CD4-positive, alpha-beta T cell treated with Interleukin-2 at 100 ng/mL for 4 hours (primary cell): Measurements from ENCODE around the gene DEPDC5.

ENCODE experiments used
- DNase-seq: peaks from one replicate; pipeline ENCODE4 v3.0.0-alpha.2; 2020; ENCODE audit warnings: low spot score

Gene DEPDC5

GRCh38 chr22:31925056-31925455, 171.2 kb downstream of the DEPDC5 start:
- DNase-seq: no peak

DNA sequence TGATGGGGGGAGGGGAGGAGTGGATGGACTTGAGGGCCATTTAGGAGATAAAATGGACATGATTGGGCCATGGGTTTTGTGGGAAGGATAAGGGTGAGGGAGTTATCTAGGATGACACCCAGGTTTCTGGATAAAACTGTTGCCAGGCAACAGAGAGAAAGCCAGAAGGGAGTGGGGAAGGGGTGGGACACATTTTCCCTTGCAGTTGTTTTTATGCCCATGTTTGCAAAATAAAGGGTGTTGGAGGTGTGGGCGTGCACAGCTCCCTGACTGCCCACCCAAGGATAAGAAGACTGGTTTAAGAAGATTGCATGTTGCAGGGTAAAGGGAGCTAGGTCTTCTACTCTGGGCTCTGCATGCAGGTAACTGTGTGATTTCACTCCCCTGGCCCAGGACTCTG, 172.2 kb downstream of the DEPDC5 start:
- no peak for DNase-seq

DNA sequence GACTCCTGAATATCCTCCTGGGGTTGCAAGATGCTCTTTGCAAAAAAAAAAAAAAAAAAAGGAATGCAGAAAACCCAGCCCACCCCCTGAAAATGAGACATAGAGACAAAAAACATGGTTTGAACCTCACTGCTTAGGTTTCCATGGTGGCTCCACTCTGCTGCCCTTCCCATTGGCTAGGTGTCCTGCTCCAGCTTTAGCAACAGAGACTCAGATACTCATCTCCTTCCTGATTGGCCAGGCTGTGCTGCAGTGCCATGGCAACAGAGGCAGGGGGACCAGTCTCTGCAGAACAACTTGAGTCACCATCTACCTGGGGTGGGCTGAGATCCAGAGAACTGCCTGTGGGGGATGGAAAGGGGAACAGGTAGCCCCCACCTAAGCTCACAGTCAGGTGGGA, 173.2 kb downstream of the DEPDC5 start:
- no peak for DNase-seq

DNA sequence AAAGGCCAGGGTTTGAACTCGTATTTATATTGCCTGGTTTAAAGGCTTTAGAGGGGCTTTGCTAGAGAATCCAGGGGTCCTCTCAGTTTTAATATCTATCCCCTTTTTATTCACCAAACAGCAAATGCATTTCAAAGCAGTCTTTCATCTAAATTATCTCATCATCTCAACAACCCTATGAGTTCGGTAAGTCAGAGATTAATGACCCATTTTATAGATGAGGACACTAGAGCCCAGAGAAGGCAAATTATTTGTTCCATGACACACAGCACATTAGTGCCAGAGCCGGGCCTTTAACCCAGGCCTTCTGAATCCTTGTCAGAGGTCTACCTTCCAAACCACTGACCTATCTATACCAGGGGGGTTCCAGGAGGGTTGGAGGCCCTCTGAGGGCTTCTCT, 173.7 kb downstream of the DEPDC5 start:
- no peak for DNase-seq

- DNase-seq: no peak
Measured at GRCh38 chr22:31929167-31929930, 175.5 kb downstream of the DEPDC5 start.

- DNase-seq: no peak
Measured at GRCh38 chr22:31932863-31933262, 179.0 kb downstream of the DEPDC5 start.

DNA sequence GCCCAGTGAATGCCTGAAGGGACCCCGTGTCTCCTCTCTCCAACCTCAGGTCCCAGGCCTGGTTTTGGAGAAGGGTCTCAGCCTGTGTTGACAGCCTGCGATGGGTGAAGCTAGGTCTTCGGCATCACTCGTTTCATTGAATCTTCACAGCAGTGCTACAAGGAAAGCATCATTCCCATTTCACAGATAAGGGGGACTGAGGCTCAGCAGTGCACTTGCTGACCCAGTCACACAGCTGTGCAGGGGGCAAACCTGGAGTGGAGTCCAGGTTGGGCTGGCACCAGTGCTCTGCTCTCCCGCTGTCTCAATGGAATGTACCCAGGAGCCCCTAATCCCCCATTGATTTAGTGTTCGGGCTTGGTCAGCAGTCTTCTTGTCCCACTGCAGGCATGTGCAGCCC, 179.6 kb downstream of the DEPDC5 start:
- no peak for DNase-seq

- no peak for DNase-seq
Measured at GRCh38 chr22:31933816-31934482, 180.1 kb downstream of the DEPDC5 start.

DNA sequence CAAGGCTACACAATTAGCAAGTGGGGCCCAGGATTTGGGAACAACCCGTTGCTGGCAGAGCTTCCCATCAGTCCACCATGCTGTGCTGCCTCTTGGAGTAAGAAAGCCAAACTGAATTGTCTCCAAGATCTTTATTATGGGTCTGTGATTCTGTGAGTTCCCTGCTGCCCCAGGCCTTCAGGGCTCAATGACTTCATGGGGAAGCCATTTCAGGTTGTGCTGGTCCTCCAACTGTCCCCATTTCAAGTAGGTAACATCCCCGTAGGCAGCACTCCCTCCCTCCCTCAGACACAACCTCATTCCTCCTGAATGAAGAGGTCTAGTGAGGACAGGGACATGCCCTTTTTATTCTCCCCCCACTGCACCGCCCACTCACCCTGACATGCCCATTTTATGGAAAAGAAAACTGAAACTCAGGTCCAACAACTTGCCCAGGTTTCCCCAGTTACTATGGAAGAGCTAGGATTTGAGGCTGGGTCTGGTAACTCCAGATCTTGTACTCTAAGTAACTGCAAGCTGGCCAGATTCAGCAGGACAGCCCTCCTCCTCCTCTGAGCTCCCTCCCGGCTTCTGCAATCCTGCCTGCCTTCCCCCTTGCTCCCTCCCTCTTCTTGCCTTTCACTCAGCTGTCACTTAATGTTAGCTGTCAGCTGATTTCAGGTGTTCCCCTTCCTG, 182.3 kb downstream of the DEPDC5 start:
- DNase-seq: no peak

DNA sequence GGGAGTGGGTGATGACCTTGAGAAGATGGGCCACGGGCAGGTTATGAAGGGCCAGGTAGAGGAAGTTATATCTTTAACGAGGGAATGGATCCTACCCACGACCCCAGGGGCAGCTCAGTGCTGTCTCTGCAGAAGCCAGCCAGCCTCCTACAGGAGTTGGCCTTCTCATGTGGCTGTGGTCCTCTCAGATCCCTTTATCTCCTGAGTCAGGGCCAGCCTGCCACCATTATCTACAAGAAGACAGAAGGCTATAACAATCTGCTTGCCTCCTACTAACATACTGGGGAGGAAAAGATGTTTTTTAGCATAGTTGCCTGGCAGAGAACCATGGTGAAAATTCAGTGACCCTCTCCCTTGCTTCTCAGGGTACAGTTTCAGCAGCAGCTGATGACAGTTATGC, 183.5 kb downstream of the DEPDC5 start:
- no peak for DNase-seq

DNA sequence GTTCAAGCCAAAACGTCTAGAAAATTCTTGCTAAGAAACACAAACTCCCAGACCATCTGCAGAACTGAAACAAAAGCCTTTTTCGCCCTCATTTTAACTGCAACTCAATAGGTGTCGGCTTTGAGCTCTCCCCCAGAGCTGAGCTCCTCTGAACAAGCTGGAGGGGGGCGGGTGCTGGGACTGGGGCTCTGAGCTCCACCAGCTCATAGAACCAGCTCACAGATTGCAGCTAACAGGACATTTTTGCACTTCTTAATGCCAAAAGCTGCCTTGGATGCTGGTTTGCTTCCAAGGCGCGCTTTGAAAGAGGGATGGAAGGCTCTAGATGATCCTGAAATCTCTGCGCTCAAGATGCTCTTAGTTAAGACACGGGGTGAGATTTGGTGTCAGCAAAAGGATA, 184.5 kb downstream of the DEPDC5 start:
- no peak for DNase-seq

- no peak for DNase-seq
Measured at GRCh38 chr22:31940506-31940905, 186.7 kb downstream of the DEPDC5 start.

DNA sequence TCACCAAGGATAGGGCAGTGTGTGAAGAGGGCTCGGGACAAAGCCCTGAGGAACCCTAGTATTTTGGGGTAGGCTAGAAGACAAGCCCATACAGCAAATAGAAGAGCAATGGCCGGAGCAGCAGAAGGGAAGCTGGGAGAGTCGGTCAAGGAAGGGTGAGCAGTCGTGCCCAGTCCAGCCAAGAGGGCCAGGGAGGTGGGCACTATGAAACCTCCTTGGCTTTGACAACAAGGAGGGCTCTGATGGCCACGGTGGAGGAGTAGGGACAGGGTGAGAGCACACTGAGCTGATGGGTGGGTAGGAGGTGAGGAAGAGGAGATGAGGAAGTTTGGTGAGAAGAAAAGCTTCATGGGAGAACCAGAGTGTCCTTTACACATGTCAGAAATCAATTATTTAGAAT, 188.3 kb downstream of the DEPDC5 start:
- DNase-seq: no peak

DNA sequence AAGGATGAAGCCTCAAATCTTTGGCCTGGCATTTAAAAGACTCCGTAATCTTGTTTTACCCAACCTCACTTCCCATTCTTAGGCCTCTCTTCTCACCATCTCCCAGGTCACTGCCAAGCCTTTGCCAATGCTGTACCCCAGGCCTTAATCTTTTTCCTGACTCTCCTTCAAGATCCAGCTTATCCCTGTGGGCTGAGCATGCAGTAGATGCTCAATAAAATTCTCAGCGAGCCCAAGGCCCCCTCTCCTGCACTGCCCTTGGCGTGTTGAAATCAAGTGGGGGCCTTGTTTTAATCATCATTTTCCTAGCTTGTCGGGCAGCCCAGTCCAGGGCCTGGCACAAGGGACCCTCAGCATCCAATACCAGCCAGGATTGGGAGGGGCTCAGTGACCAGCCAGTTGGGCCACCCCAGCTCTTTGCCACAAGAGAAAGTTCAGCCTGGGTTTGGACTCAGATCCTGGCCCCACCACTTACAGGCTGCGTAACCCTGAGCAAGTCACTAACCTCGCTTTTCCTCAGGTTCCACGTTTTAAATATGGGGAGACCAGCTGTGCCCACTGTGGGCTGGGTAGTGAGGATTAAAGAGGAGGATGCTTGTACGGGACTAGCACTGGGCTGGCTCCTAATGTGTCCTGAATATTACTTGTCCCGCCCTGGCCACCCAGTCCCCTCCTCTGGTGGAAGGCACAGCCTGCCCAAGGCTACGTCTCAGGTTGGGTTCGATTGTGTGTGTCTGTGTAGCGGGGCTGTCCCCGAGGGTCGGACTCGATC, 189.6 kb downstream of the DEPDC5 start:
- DNase-seq: no peak

- peak; percentile 93 for DNase-seq
Measured at GRCh38 chr22:31943978-31944699, 190.3 kb downstream of the DEPDC5 start, which contains the start of gene YWHAH. Gene YWHAH (plus strand): TSS chr22:31944535. CDS start chr22:31944734, 199 bp downstream.

GRCh38 chr22:31944700-31945442, 191.1 kb downstream of the DEPDC5 start:
- peak; percentile 21 for DNase-seq

- peak; percentile 24 for DNase-seq
Measured at GRCh38 chr22:31945443-31945855, 191.6 kb downstream of the DEPDC5 start.

DNA sequence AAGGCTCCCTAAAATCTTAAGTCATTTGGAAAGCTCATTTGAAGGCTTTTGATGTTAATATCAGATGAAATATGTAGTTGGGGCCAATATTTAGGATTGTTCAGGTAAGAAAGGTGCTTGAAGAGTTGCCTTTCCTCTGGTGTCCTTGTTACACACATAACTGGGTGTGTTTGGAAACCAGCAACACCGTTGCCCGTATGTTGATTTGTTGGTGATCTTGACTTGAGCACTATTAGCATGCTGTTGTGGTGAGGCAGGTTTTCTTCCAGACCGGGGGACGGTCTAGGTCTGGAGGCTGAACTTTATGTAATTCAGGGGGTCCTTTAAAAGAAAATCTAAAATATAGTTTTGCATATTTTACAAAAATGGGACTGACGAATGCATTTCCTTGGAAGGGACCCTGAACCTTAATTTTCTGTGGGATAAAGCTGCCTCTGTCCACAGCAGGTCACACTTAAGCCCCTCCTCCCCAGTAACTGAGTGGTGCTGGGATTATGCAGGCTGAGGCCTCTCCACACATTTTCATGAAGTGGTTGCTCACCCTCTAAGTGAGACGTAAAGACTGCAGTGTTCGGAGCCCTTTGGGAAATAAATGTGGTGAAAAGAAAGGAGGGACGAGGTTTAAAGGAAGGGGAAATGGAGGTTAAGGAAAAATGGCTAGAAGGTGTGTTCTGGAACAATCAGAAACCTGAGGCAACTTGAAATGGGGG, 192.3 kb downstream of the DEPDC5 start:
- DNase-seq: no peak

DNA sequence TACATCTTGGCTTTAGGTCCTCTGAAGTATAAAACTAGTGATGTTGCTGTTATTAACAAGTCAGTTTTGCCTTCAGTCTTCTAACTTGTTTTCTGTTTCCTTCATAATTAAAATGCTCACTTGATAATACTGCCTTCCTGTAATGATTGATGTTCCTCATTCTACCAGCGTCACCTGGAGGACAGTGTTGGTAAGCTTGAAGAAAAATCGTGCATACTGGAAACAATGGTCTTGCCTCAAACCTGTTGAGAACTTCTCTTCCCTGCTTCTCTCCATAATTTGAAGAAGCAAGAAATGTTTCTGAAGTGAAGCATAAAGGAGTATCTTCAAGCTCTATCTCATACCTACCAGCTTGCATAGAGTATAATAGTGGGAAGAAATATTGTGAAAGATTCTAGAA, 193.5 kb downstream of the DEPDC5 start:
- peak; percentile 66 for DNase-seq

- no peak for DNase-seq
Measured at GRCh38 chr22:31948002-31948401, 194.2 kb downstream of the DEPDC5 start.
